HG03378 (cell line): Measurements from ENCODE around the gene AKR1C3.
"Not testable (repeated sequence)": the region's sequence is repeated elsewhere in the genome, so short reads cannot be mapped to it uniquely, and the experiment has no call there.

Experiments
- ATAC-seq: cut with Tn5 transposase; IDR thresholded peaks from one replicate; pipeline ENCODE4 v1.9.1; 2021; ENCODE audit warnings: mild to moderate bottlenecking, moderate library complexity; ENCODE audit not compliant: unreplicated experiment

Gene AKR1C3

GRCh38 chr10:5088703-5089261 lies 5.4 kb upstream of the AKR1C3 start:
- ATAC-seq: no peak

- no peak for ATAC-seq
Observed at GRCh38 chr10:5089865-5090264, 4.3 kb upstream of the AKR1C3 start.

- no peak for ATAC-seq
Observed at GRCh38 chr10:5090551-5090950, 3.7 kb upstream of the AKR1C3 start.

DNA sequence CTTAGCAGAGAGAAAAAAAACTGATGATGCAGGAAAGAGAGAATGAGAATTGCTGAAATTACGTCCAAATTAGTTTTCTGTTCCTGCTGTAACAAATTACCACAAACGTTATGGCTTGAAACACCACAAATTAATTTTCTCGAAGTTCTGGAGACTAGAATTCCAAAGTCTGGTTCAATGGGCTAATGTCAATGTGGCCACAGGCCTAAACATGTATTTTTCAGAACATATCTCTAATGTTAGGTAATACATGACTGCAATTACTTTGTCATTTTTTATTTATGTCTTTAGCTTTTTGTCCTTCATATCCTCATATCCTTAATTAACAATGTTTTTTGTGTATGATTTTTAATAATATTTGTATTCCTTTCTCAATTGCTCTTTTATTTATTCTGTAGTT lies 3.0 kb upstream of the AKR1C3 start:
- no peak for ATAC-seq

- no peak for ATAC-seq
Observed at GRCh38 chr10:5092375-5092774, 1.8 kb upstream of the AKR1C3 start.

GRCh38 chr10:5092848-5093790 lies 1.1 kb upstream of the AKR1C3 start:
- no peak for ATAC-seq

GRCh38 chr10:5095687-5096086 lies 1.5 kb downstream of the AKR1C3 start:
- no peak for ATAC-seq

GRCh38 chr10:5096108-5096507 lies 1.9 kb downstream of the AKR1C3 start:
- no peak for ATAC-seq

GRCh38 chr10:5102479-5102878 lies 8.3 kb downstream of the AKR1C3 start:
- ATAC-seq: not testable (repeated sequence)

DNA sequence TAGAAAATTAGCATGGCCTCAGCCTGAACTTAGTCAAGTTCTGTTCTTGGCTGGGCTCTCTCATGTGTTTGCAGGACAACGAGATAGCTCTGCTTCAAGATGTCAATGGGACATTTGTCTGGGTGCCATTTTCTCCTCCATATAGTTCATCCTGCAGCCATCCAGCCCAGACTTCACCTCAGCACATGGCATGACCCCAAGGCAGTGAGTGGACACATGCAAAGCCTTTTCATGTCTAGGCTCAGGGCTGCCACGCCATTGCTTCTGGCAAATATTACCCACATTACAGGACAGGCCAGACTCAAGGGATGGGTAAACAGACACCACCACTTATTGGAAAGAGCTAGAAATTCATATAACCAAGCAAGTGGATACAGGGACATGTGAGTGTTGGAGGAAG lies 9.3 kb downstream of the AKR1C3 start:
- no peak for ATAC-seq

- ATAC-seq: no peak
Observed at GRCh38 chr10:5105626-5106025, 11.4 kb downstream of the AKR1C3 start.

- no peak for ATAC-seq
Observed at GRCh38 chr10:5106553-5106952, 12.3 kb downstream of the AKR1C3 start.

DNA sequence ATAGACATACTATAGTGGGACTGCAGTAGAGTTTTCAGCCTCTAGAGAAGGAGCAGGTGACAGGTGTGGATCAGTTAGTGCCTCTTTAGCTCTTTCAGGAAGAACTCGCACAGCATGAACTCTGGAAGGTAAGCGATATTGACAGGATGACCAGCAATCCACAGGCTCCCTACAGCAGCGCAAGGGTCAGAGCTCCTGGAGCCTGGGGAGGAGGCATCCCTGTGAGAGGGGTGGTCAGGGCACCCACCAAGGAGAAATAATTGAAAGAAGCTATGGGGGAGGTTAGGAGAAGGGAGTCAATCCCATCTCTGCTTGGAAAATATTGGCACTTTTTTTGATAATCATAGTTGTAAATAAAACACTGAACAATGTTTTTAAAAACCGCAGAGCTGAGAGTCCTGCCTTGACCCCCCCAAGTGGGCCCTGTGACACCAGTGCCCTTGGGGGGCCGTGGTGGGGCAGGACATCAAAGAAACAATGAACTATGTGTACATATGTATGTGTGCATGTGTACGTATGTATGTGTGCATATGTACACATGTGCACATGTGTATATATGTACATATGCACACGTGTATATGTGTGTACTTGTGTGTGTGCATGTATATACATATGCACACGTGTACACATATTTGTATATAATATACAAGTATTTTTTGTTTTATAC lies 13.8 kb downstream of the AKR1C3 start:
- no peak for ATAC-seq

- ATAC-seq: no peak
Observed at GRCh38 chr10:5108658-5109416, 14.6 kb downstream of the AKR1C3 start.

GRCh38 chr10:5109861-5110260 lies 15.6 kb downstream of the AKR1C3 start:
- ATAC-seq: not testable (repeated sequence)

DNA sequence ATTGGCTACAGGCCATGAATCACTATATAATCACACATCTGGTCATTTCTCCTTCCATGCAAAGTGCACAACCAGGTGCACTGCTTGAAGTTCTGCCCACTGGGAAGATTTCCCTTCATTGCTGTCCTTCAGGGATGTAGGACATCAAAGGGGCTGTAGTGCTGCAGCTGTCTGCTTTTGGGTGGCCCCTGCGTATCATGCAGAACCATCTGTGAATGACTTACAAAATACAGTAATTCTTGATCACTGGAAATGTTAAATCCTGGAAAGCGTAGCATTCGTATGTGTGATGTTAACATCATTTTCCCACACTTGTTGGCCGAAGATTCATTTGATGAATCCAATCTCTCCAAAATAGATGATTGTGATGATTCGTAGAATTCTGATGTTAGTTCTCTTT lies 22.4 kb downstream of the AKR1C3 start:
- ATAC-seq: no peak

GRCh38 chr10:5117026-5117425 lies 22.8 kb downstream of the AKR1C3 start:
- ATAC-seq: no peak

GRCh38 chr10:5119997-5120396 lies 25.8 kb downstream of the AKR1C3 start:
- not testable (repeated sequence) for ATAC-seq

DNA sequence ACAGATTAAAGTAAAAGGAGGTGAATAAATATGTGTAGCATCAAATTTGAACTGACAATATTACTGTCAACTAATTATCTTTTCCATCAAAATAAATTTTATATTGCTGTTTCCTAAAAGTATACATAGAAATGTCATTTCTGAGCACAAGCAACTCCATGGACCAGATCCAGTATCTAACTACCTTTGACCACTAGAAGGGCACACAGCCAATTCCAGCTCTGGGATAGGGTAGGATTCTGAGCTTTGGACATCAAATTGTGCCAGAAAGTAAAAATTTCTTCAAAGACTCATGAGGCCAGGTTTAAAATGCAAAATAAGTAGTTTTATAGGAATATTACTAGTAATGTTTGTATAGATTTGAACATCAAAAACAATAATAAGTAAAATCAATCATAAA lies 29.7 kb downstream of the AKR1C3 start:
- ATAC-seq: no peak

DNA sequence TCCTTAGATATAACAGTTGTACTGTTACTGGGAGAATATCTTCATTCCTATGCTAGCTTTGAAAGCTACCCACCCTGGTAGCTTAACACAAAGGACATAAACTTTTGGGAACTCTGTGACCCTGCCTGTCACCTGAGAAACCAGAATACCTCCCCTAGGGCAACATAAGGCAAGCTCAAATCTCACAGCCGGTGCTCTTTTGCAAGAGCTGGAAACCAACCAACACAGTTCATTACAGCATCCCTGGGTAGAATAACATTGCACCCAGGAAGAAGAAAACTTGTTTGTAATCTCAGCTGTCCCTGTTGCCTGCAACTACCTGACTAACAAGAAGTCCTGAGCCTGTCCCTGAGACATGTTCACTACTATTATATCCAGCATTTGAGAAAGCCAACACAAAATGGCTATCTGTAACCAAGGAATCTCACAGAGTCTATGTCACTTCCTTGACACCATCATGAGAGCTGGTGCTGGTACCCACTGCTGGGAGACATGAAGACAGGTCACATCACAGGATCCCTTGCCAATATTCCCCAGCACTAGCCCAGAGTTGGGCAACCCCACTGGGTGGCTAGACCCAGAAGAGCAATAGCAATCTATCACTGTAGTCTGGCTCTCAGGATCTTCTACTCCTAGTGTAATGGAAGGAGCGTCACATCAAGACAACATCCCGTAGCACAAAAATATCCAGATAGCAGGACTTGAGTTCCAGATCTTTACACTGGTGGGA lies 31.3 kb downstream of the AKR1C3 start:
- ATAC-seq: no peak
